Anterior cingulate cortex (tissue), 58 donors: ENCODE results near the gene MTR.

Source experiments
- DNase-seq, 58 donors: peaks; one replicate each; lab custom pipeline; 2025; lab: John Stamatoyannopoulos, UW

Gene MTR

GRCh38 chr1:236773919-236774318, 21.2 kb upstream of the MTR start:
- no peak for DNase-seq

GRCh38 chr1:236774926-236775325, 20.2 kb upstream of the MTR start:
- no peak for DNase-seq

GRCh38 chr1:236779312-236779711, 15.8 kb upstream of the MTR start:
- no peak for DNase-seq

GRCh38 chr1:236785477-236785876, 9.6 kb upstream of the MTR start:
- DNase-seq: no peak

- no peak for DNase-seq
Observed at GRCh38 chr1:236786453-236786852, 8.6 kb upstream of the MTR start.

- no peak for DNase-seq
Observed at GRCh38 chr1:236794585-236795034, 482 bp upstream of the MTR start.

GRCh38 chr1:236795757-236796667, 920 bp downstream of the MTR start:
- DNase-seq: peak in 6 of 58 donors; percentile 15 to 46 (median 38)

GRCh38 chr1:236799001-236799400, 3.9 kb downstream of the MTR start:
- no peak for DNase-seq

- DNase-seq: no peak
Observed at GRCh38 chr1:236800002-236800620, 5.0 kb downstream of the MTR start.

- no peak for DNase-seq
Observed at GRCh38 chr1:236800623-236801022, 5.5 kb downstream of the MTR start.

GRCh38 chr1:236802264-236802663, 7.2 kb downstream of the MTR start:
- no peak for DNase-seq

- no peak for DNase-seq
Observed at GRCh38 chr1:236806634-236807033, 11.5 kb downstream of the MTR start.

- no peak for DNase-seq
Observed at GRCh38 chr1:236808005-236808404, 12.9 kb downstream of the MTR start.

GRCh38 chr1:236808564-236809130, 13.6 kb downstream of the MTR start:
- DNase-seq: no peak

GRCh38 chr1:236809148-236809547, 14.1 kb downstream of the MTR start:
- DNase-seq: peak in 15 of 58 donors; percentile 0 to 43 (median 6)

GRCh38 chr1:236810018-236810417, 14.9 kb downstream of the MTR start:
- no peak for DNase-seq

GRCh38 chr1:236812334-236813030, 17.4 kb downstream of the MTR start:
- DNase-seq: no peak

GRCh38 chr1:236815941-236816340, 20.8 kb downstream of the MTR start:
- DNase-seq: no peak

GRCh38 chr1:236819856-236820255, 24.8 kb downstream of the MTR start:
- DNase-seq: no peak

- no peak for DNase-seq
Observed at GRCh38 chr1:236821091-236821627, 26.1 kb downstream of the MTR start.

GRCh38 chr1:236823559-236823958, 28.5 kb downstream of the MTR start:
- DNase-seq: no peak
